OCI-LY7 (cell line): Measurements from ENCODE around the gene TSPAN11.

ENCODE experiments used
- EZH2phosphoT487 ChIP-seq: fragments of 200-600 bp; sonication (generic); IDR thresholded peaks from 2 replicates; pipeline ENCODE4 v1.6.1; 2018; ENCODE audit warnings: low read depth, borderline replicate concordance, mild to moderate bottlenecking, mixed run types, antibody characterized with exemption, low read length, moderate library complexity, mixed read lengths
- TF ChIP-seq, protein P1 (sequence below): fragments of 200-600 bp; sonication (generic); conservative IDR thresholded peaks from 2 replicates; pipeline ENCODE4 v1.5.1; 2014; ENCODE audit warnings: mild to moderate bottlenecking, antibody characterized with exemption, low read length, moderate library complexity, mixed read lengths

DNA sequence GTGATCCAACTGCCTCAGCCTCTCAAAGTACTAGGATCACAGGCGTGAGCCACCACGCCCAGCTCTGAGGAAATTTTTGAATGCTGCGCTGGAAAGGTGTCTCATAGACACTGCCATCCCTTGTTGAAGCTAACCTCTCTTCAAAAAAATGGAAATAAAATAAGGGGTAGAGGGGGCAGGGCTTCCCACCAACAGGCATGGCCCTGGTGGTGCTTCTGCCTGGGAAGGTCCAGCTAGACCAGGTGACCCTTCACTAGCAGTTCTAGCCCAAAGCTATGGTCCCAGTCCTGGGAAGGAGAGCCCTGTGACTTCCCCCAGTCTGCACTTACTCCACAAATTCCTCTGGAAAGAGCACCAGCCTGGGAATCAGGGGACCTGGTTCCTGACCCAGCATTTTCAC is 45.7 kb upstream of the TSPAN11 start:
- TF ChIP-seq, protein P1, sequence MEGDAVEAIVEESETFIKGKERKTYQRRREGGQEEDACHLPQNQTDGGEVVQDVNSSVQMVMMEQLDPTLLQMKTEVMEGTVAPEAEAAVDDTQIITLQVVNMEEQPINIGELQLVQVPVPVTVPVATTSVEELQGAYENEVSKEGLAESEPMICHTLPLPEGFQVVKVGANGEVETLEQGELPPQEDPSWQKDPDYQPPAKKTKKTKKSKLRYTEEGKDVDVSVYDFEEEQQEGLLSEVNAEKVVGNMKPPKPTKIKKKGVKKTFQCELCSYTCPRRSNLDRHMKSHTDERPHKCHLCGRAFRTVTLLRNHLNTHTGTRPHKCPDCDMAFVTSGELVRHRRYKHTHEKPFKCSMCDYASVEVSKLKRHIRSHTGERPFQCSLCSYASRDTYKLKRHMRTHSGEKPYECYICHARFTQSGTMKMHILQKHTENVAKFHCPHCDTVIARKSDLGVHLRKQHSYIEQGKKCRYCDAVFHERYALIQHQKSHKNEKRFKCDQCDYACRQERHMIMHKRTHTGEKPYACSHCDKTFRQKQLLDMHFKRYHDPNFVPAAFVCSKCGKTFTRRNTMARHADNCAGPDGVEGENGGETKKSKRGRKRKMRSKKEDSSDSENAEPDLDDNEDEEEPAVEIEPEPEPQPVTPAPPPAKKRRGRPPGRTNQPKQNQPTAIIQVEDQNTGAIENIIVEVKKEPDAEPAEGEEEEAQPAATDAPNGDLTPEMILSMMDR = no peak
- TF ChIP-seq EZH2phosphoT487 = no peak
